ENCODE data around the gene RBMS3.

- TF ChIP-seq CTCF (IDR thresholded peaks at IDR 0.05), result no peak
- no peak for TF ChIP-seq POLR2A (IDR thresholded peaks at IDR 0.05)
- no peak for TF ChIP-seq EP300 (IDR thresholded peaks at IDR 0.05)
Observed at GRCh38 chr3:29924783-29925561, 644.1 kb downstream of the RBMS3 start.
